ENCODE data around the gene DLG3. TPM values are rescaled to one million over a fixed set of nuclear protein-coding genes. Genes with fewer than 3 reads are reported as not detected.

Gene DLG3
- polyA plus RNA-seq, 2 of the 4 experiments (the other 2 are of a cell fraction), result 3.2 to 12.8 TPM

DNA sequence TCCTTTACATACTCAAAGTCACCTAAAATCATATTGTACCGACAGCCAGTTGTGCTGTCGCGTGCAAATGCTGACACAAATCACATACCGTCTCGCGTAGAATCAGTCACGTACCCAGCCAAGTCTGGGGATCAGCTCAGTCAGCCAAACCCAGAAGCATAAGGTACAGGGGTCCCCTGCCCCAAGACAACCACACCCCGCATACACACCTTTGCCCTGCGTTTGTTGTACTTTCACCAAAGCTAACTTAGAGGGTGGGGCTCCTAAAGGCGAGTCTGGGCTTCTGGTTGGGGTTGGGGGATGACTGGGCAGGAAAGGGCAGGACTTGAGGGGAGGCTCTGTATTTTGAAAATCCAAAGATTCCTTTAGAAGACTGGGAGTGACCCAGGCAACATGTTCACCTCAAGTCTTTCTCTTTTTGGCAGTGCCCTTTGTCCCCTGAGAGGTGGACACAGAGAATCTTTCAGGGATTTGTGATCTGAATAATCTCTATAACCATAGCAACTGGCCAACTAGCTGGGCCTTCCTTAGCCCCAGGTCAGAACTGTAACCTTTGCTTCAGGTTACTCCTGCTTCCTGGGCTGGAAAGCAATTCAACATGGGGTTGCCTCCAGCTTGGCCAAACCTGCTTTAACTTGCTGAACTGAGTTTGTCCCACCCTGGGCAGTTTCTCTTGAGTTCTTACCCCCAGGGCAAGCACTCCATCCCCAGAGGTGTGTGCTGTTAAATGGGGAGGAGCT lies 20.5 kb upstream of the DLG3 start:
- CTCF ChIA-PET, result interaction anchor here (0.8 to 8.6 kb wide), 3 partner anchors 10 to 241 kb away, joined by 3 to 44 read pairs (median 3); no protein-coding TSS in a partner anchor
- DNase-seq (ENCODE audit: low read depth in 1 of 2, low spot score in 1 of 2) (no peak), ATAC-seq (no peak; a peak in 1 of 6 replicates), FAIRE-seq (no peak)
- 96% methylated on average over 10 of the region's 10 CpGs for WGBS (ENCODE audit: missing lambda C conversion rate)
- Histone ChIP-seq H3K4me2 (no peak overlapping the region), H3K4me1 (no peaks in the 10 kb centered on the region), H3K4me3 (no peak overlapping the region), H3K9me3 (no peaks in the 10 kb centered on the region), H3K27ac (no peak overlapping the region)
- POLR2A ChIA-PET, result no interaction called here
- TF ChIP-seq NPAS2 (CRISPR knock-in tag; IDR thresholded peaks at IDR 0.05; ENCODE audit: borderline replicate concordance), result no peak
- TF ChIP-seq, protein P1, sequence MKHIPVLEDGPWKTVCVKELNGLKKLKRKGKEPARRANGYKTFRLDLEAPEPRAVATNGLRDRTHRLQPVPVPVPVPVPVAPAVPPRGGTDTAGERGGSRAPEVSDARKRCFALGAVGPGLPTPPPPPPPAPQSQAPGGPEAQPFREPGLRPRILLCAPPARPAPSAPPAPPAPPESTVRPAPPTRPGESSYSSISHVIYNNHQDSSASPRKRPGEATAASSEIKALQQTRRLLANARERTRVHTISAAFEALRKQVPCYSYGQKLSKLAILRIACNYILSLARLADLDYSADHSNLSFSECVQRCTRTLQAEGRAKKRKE (CRISPR knock-in tag; IDR thresholded peaks at IDR 0.05; ENCODE audit: low read depth), result no peak
- TF ChIP-seq, protein P2, sequence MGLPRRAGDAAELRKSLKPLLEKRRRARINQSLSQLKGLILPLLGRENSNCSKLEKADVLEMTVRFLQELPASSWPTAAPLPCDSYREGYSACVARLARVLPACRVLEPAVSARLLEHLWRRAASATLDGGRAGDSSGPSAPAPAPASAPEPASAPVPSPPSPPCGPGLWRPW (IDR thresholded peaks at IDR 0.05), result no peak
- TF ChIP-seq ZSCAN20 (CRISPR knock-in tag; IDR thresholded peaks at IDR 0.05), result no peak
- no peak for TF ChIP-seq HOXB5 (CRISPR knock-in tag; IDR thresholded peaks at IDR 0.05)
- no peak for TF ChIP-seq MYC (IDR thresholded peaks at IDR 0.05; ENCODE audit: borderline replicate concordance, low read length)
- no peak for TF ChIP-seq HOXB13 (CRISPR knock-in tag; IDR thresholded peaks at IDR 0.05; ENCODE audit: low read depth)
- TF ChIP-seq SREBF2 (IDR thresholded peaks at IDR 0.05), result no peak
- TF ChIP-seq FOXS1 (CRISPR knock-in tag; IDR thresholded peaks at IDR 0.05), result no peak
- TF ChIP-seq RFX5 (IDR thresholded peaks at IDR 0.05), result no peak
- TF ChIP-seq, protein P3, sequence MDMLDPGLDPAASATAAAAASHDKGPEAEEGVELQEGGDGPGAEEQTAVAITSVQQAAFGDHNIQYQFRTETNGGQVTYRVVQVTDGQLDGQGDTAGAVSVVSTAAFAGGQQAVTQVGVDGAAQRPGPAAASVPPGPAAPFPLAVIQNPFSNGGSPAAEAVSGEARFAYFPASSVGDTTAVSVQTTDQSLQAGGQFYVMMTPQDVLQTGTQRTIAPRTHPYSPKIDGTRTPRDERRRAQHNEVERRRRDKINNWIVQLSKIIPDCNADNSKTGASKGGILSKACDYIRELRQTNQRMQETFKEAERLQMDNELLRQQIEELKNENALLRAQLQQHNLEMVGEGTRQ (IDR thresholded peaks at IDR 0.05), result no peak
- TF ChIP-seq CHD4 (IDR thresholded peaks at IDR 0.05; ENCODE audit: borderline replicate concordance), result no peak
- no peak for TF ChIP-seq FOSB (CRISPR knock-in tag; IDR thresholded peaks at IDR 0.05)

DNA sequence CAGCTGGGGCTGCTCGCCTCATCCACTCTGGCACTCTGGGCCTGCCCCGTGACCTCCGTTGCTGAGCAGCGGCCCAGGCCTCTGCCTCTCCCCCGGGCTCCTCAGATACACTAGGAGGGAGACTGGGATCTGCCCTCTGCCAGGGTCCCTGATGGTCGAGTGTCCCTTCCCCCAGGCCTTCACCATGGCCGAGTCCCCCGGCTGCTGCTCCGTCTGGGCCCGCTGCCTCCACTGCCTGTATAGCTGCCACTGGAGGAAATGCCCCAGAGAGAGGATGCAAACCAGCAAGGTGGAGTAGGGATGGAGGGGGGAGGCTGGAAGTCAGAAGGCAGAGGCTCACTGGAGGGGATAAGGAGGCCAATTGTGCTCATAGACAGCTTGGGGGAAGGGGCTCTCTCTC lies 19.8 kb upstream of the DLG3 start:
- TF ChIP-seq HOXA7 (CRISPR knock-in tag; IDR thresholded peaks at IDR 0.05) (no peak), MAZ (IDR thresholded peaks at IDR 0.05; ENCODE audit: borderline replicate concordance, low read depth, low read length) (no peak), TFCP2L1 (CRISPR knock-in tag; IDR thresholded peaks at IDR 0.05) (no peak), HEYL (CRISPR knock-in tag; IDR thresholded peaks at IDR 0.05) (no peak), TP53 (CRISPR knock-in tag; IDR thresholded peaks at IDR 0.05) (no peak), HDAC2 (IDR thresholded peaks at IDR 0.05) (no peak), ZNF302 (CRISPR knock-in tag; IDR thresholded peaks at IDR 0.05) (no peak), KDM5A (IDR thresholded peaks at IDR 0.05) (no peak), SMC3 (IDR thresholded peaks at IDR 0.05) (no peak), KDM1A (IDR thresholded peaks at IDR 0.05; ENCODE audit: low read depth) (no peak), CEBPB (IDR thresholded peaks at IDR 0.05) (no peak)
- TF ChIP-seq, protein P4, sequence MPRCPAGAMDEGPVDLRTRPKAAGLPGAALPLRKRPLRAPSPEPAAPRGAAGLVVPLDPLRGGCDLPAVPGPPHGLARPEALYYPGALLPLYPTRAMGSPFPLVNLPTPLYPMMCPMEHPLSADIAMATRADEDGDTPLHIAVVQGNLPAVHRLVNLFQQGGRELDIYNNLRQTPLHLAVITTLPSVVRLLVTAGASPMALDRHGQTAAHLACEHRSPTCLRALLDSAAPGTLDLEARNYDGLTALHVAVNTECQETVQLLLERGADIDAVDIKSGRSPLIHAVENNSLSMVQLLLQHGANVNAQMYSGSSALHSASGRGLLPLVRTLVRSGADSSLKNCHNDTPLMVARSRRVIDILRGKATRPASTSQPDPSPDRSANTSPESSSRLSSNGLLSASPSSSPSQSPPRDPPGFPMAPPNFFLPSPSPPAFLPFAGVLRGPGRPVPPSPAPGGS (IDR thresholded peaks at IDR 0.05), result no peak
- TF ChIP-seq, protein P5, sequence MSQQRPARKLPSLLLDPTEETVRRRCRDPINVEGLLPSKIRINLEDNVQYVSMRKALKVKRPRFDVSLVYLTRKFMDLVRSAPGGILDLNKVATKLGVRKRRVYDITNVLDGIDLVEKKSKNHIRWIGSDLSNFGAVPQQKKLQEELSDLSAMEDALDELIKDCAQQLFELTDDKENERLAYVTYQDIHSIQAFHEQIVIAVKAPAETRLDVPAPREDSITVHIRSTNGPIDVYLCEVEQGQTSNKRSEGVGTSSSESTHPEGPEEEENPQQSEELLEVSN (IDR thresholded peaks at IDR 0.05; ENCODE audit: borderline replicate concordance, low read depth), result no peak
- WGBS (ENCODE audit: missing lambda C conversion rate), result 86% methylated on average over 7 of the region's 10 CpGs
- no peaks in the 10 kb centered on the region for H3K4me1 ChIP-seq
- POLR2A ChIA-PET, result no interaction called here
- H3K27ac ChIP-seq, result no peak overlapping the region
- H3K4me3 ChIP-seq, result no peak overlapping the region
- DNase-seq (ENCODE audit: low read depth in 1 of 2, low spot score in 1 of 2) (no peak), ATAC-seq (no peak; a peak in 3 of 6 replicates), FAIRE-seq (no peak)
- H3K4me2 ChIP-seq, result no peak overlapping the region
- H3K9me3 ChIP-seq, result no peaks in the 10 kb centered on the region
- CTCF ChIA-PET, result interaction anchor here (8.6 kb wide), 1 partner anchor 9 kb away, joined by 44 read pairs; no protein-coding TSS in a partner anchor
